GM21528 (cell line): ENCODE data around the gene IGFL1.
"Not testable (repeated sequence)": the region's sequence is repeated elsewhere in the genome, so short reads cannot be mapped to it uniquely, and the experiment has no call there.

ENCODE experiments used
- ATAC-seq: cut with Tn5 transposase; IDR thresholded peaks from one replicate; pipeline ENCODE4 v1.9.1; 2021; ENCODE audit warnings: mild to moderate bottlenecking, moderate library complexity; ENCODE audit not compliant: unreplicated experiment, low FRiP score

Gene IGFL1

GRCh38 chr19:46221981-46222610 is 7.4 kb upstream of the IGFL1 start:
- ATAC-seq: no peak

DNA sequence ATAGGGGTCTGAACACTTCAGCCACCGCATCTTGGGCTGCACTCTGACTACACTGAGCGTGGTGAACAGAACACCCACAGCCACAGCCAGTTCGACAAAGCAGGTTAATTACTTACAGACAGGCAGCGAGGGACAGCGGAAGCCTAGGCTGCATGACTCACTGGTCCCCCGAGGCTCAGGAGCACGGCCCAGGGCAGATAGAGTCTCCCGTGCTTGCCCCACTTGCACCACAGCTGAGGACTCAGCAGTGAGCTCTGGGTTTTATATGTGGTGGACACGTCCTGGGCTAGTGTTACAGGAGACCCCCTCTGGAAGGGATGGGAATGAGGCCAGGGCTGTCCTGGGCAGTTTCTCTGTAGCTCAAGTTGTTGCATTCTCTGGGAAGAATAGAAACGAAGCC is 5.8 kb upstream of the IGFL1 start:
- ATAC-seq: not testable (repeated sequence)

DNA sequence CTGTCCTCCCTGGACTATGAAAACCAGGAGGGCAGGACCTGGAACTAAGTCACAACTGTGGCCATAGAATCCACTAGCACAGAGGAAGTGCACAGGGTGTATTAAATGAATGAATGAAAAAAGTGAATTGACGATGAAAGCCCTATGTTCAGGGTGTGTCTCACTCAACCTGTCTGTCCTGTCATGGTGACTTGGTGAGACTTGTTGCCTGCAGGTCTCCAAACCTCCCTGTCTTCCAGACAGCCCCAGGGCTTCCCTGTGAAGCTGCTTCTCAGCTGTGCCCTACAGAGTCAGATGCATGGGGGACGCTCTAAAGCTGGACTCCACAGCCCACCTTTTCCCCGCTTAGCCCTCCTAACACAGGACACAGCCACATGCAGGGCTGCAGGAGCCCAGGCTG is 4.8 kb upstream of the IGFL1 start:
- no peak for ATAC-seq

GRCh38 chr19:46225558-46226004 is 4.0 kb upstream of the IGFL1 start:
- ATAC-seq: no peak

GRCh38 chr19:46226438-46226973 is 3.0 kb upstream of the IGFL1 start:
- ATAC-seq: no peak

DNA sequence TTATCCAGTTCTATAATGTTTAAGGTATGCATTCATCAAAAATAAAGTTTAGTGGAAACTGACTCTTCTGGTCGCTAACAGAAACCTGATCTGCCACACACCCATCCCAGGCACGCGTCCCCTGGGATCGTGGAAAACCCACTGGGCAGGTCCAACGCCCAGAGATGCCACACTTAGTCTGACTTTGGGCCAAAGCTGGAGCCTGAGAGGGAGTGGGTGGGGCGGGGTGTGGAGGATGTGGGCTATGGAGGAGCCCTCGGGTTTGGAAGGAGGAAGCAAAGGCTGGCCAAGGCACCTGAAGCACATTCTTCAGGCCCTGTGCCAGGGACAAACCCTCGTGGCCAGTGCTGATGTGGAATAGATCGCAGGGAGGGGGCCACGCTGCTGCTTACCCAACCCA is 2.5 kb downstream of the IGFL1 start:
- ATAC-seq: no peak

GRCh38 chr19:46232468-46232867 is 2.9 kb downstream of the IGFL1 start:
- ATAC-seq: no peak

GRCh38 chr19:46232938-46233621 is 3.5 kb downstream of the IGFL1 start:
- ATAC-seq: no peak

DNA sequence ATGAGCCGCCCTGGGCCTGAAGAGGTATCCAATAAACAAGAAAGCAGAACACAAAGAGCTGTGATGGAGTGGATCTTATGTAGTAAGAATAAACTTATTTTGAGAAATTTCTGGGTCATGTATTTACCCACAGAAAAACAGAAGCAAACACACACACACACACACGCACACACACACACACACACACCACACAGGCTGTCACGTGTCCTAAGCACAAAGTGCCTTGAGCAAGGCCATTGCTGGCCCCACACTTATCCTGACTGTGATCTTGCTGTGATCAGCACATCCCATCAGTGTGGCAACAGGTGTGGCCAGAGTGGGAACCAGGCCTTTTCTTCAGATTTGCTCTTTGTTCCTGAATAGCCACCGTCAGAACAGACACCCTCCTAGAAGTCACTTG is 4.3 kb downstream of the IGFL1 start:
- ATAC-seq: not testable (repeated sequence)

GRCh38 chr19:46238141-46238540 is 8.6 kb downstream of the IGFL1 start:
- ATAC-seq: not testable (repeated sequence)

- no peak for ATAC-seq
Observed at GRCh38 chr19:46239193-46240024, 9.9 kb downstream of the IGFL1 start.

DNA sequence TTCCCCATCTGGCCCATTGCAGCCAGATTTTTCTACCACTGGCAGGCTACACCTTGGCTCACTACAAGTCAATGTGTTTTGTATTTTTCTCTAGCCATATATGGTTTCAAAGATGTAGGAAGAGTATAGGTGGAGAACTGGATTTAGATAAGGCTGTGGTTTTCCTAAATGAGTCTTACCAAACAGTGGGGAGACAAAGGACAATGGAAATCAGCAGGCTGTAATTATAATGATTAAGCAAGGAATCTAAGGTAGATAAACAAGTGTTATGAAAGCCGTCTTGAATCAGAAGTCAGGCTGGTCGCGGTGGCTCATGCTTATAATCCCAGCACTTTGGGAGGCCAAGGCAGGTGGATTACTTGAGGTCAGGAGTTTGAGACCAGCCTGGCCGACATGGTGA is 11.2 kb downstream of the IGFL1 start:
- ATAC-seq: no peak

DNA sequence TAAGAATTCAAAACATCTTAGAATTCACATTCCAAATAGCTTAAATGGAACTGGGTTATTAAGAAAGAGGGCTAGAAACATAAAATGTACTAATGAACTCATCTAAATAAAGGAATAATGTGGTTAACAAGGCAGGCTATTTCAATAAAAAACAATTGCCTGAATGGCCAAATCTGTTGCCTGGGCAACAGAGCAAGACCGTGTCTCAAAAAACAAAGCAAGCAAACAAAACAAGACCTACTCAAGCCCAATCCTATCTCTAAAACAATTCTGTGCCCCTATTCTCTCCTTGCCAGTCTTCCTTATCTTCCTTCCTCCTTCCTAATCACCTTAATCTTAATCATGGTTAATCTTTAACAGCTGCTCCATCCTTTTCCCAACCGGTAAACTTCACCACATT is 12.1 kb downstream of the IGFL1 start:
- ATAC-seq: no peak

- not testable (repeated sequence) for ATAC-seq
Observed at GRCh38 chr19:46243081-46243654, 13.6 kb downstream of the IGFL1 start.

DNA sequence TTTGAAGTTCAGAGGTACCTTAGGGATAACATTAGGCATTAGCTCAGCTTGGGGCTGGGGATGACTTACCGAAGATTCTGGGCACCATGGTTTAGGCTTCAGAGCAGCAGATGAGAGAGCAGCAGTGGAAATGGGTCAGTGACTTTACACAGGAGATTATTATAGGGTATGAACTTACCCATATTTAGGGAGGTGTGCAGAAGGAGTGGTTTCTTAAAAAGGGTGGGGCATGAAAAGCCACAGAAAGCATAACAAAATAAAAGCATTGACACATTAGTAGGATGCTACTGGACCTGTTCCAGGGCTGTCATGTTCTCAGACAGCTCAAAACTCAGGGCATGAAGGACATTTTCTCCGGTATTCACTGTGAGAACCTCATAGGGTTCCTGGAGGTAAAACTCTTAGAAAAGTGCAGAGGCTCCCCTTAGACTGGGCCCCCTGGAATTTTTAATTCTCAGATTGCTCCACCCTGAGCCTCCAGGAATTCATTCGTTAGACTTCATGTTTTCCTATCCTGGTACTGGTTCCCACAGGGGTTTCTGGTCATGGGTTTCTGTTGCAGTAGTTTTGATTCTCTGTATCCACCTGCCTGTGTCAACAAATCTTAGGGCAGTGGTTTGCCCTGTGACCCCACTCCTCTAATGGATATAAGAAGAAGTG is 20.7 kb downstream of the IGFL1 start:
- no peak for ATAC-seq

GRCh38 chr19:46251416-46251815 is 21.9 kb downstream of the IGFL1 start:
- no peak for ATAC-seq

DNA sequence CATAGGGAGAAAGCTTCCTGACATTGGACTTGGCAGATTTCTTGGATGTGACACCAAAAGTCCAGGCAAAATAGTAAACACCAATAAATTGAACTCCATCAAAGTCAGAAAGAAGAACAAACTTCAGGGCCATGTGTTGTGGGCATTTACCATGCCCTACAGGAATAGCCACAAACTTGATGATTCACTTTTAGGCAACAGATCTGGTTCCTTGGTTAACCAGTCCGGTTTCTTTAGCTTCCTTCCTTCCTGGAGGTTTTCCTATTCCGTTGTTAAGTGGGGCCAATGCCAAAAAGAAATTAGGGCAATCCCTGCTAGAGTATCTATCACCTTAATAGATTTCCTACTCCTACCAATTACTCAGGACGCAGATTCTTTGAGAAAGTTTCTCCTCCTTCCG is 25.2 kb downstream of the IGFL1 start:
- ATAC-seq: no peak

DNA sequence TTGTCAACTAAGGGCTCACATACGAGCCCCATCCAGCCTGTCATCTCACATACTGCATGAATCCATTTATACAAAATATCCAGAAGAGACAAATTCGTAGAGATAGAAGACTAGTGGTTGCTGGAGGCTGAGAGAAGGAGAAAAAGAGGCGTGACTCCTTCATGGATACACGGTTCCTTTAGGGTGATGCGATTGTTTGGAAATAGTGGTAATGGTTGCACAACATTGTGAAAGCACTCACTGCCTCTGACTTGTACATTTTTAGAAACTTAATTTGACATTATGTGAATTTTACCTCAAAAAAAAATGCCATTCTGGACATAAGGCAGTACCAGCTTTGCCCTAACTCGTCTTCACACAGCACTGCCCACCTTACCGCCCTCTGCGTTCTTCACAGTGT is 27.3 kb downstream of the IGFL1 start:
- ATAC-seq: no peak

GRCh38 chr19:46261501-46261900 is 32.0 kb downstream of the IGFL1 start:
- not testable (repeated sequence) for ATAC-seq

GRCh38 chr19:46262684-46263296 is 33.2 kb downstream of the IGFL1 start:
- not testable (repeated sequence) for ATAC-seq
